H9 (cell line): ENCODE results near the gene SCN3A. TPM values are rescaled to one million over a fixed set of nuclear protein-coding genes. Genes with fewer than 3 reads are reported as not detected.

ENCODE experiments used
- DNase-seq: peaks from one replicate; pipeline ENCODE4 v3.0.0-alpha.2; 2017
- H2AFZ ChIP-seq: one replicate; pipeline ENCODE4 v1.6.1; 2013; ENCODE audit warnings: mild to moderate bottlenecking, low read length, control low read depth, moderate library complexity
- H2AK5ac ChIP-seq: 2 replicates; pipeline ENCODE4 v1.6.1; 2013; ENCODE audit warnings: low read length, control low read depth, mixed read lengths; ENCODE audit not compliant: insufficient read length
- H2BK120ac ChIP-seq: one replicate; pipeline ENCODE4 v1.6.1; 2013; ENCODE audit warnings: low read depth, mild to moderate bottlenecking, low read length, control low read depth, inconsistent platforms; ENCODE audit not compliant: poor library complexity, severe bottlenecking
- H2BK12ac ChIP-seq: 2 replicates; pipeline ENCODE4 v1.6.1; 2013; ENCODE audit warnings: low read length, control low read depth, mixed read lengths, low read depth; ENCODE audit not compliant: insufficient read length
- H2BK15ac ChIP-seq: 2 replicates; pipeline ENCODE4 v1.6.1; 2013; ENCODE audit warnings: low read depth, low read length, control low read depth
- H2BK20ac ChIP-seq: one replicate; pipeline ENCODE4 v1.6.1; 2013; ENCODE audit warnings: low read depth, mild to moderate bottlenecking, low read length, control low read depth, inconsistent platforms; ENCODE audit not compliant: poor library complexity, severe bottlenecking
- H2BK5ac ChIP-seq: 2 replicates; pipeline ENCODE4 v1.6.1; 2013; ENCODE audit warnings: low read length, control low read depth, mixed read lengths; ENCODE audit not compliant: insufficient read length
- H3K14ac ChIP-seq: 2 replicates; pipeline ENCODE4 v1.6.1; 2013; ENCODE audit warnings: low read length, control low read depth; ENCODE audit not compliant: insufficient read depth
- H3K18ac ChIP-seq: 2 replicates; pipeline ENCODE4 v1.6.1; 2013; ENCODE audit warnings: low read depth, mild to moderate bottlenecking, mixed read lengths, low read length, control low read depth; ENCODE audit not compliant: insufficient read length
- H3K23ac ChIP-seq: 2 replicates; pipeline ENCODE4 v1.6.1; 2013; ENCODE audit warnings: low read length, control low read depth, mixed read lengths, low read depth; ENCODE audit not compliant: insufficient read length
- H3K23me2 ChIP-seq: 2 replicates; pipeline ENCODE4 v1.6.1; 2013; ENCODE audit warnings: low read depth, mild to moderate bottlenecking, mixed read lengths, low read length, control low read depth; ENCODE audit not compliant: insufficient read length, poor library complexity, severe bottlenecking
- H3K27ac ChIP-seq: 2 replicates; pipeline ENCODE4 v1.5.1; 2013; ENCODE audit warnings: low read length, control low read depth, mixed read lengths, low read depth; ENCODE audit not compliant: insufficient read length
- H3K27me3 ChIP-seq: 2 replicates; pipeline ENCODE4 v1.6.1; 2013; ENCODE audit warnings: low read length, control low read depth, inconsistent platforms; ENCODE audit not compliant: insufficient read depth
- H3K4ac ChIP-seq: 2 replicates; pipeline ENCODE4 v1.6.1; 2013; ENCODE audit warnings: low read depth, mild to moderate bottlenecking, control low read depth, inconsistent platforms, low read length, moderate library complexity
- H3K4me1 ChIP-seq: 2 replicates; pipeline ENCODE4 v1.6.1; 2013; ENCODE audit warnings: low read length, control low read depth, inconsistent platforms; ENCODE audit not compliant: insufficient read depth
- H3K4me2 ChIP-seq: 2 replicates; pipeline ENCODE4 v1.6.1; 2013; ENCODE audit warnings: low read length, control low read depth, mixed read lengths; ENCODE audit not compliant: insufficient read length, insufficient read depth
- H3K56ac ChIP-seq: 2 replicates; pipeline ENCODE4 v1.6.1; 2013; ENCODE audit warnings: low read depth, mild to moderate bottlenecking, mixed read lengths, low read length, control low read depth; ENCODE audit not compliant: insufficient read length
- H3K79me1 ChIP-seq: 2 replicates; pipeline ENCODE4 v1.6.1; 2013; ENCODE audit warnings: low read depth, mild to moderate bottlenecking, moderate library complexity, low read length, control low read depth, inconsistent platforms; ENCODE audit not compliant: insufficient read depth, poor library complexity, severe bottlenecking
- H3K79me2 ChIP-seq: 2 replicates; pipeline ENCODE4 v1.6.1; 2013; ENCODE audit warnings: low read length, control low read depth, inconsistent platforms; ENCODE audit not compliant: insufficient read depth
- H3K9ac ChIP-seq: 2 replicates; pipeline ENCODE4 v1.6.1; 2013; ENCODE audit warnings: low read length, control low read depth, mixed read lengths; ENCODE audit not compliant: insufficient read length; ENCODE audit errors: extremely low read depth
- H3K9me3 ChIP-seq: one replicate; pipeline ENCODE4 v1.6.1; 2013; ENCODE audit warnings: low read depth, low read length, inconsistent platforms; ENCODE audit not compliant: control insufficient read depth
- H3T11ph ChIP-seq: one replicate; pipeline ENCODE4 v1.6.1; 2013; ENCODE audit warnings: mild to moderate bottlenecking, low read length, control low read depth, inconsistent platforms
- H4K20me1 ChIP-seq: one replicate; pipeline ENCODE4 v1.6.1; 2013; ENCODE audit not compliant: control insufficient read depth, insufficient read length, insufficient read depth
- H4K5ac ChIP-seq: 2 replicates; pipeline ENCODE4 v1.6.1; 2013; ENCODE audit warnings: low read depth, mild to moderate bottlenecking, mixed read lengths, low read length, control low read depth; ENCODE audit not compliant: insufficient read length
- H4K8ac ChIP-seq: replicated peaks from 2 replicates; pipeline ENCODE4 v1.6.1; 2013; ENCODE audit warnings: low read length, control low read depth, mixed read lengths, low read depth; ENCODE audit not compliant: insufficient read length
- H4K91ac ChIP-seq: 2 replicates; pipeline ENCODE4 v1.6.1; 2013; ENCODE audit warnings: low read depth, mild to moderate bottlenecking, moderate library complexity, mixed read lengths, low read length, control low read depth; ENCODE audit not compliant: insufficient read length
- H3K27ac Mint-ChIP-seq, 3 experiments: 2 replicates in 2 of 3; 3 replicates in 1 of 3; pipeline ENCODE4 v1.8.0; 2020 to 2021; ENCODE audit warnings: mixed read lengths in 3 of 3, mild to moderate bottlenecking in 1 of 3, moderate library complexity in 1 of 3
- H3K27me3 Mint-ChIP-seq: 2 replicates; pipeline ENCODE4 v1.8.0; 2021; ENCODE audit warnings: low read depth, mild to moderate bottlenecking, moderate library complexity, mixed read lengths
- H3K36me3 Mint-ChIP-seq, 3 experiments: 2 replicates in 2 of 3; 3 replicates in 1 of 3; pipeline ENCODE4 v1.8.0; 2020 to 2021; ENCODE audit warnings: low read depth in 3 of 3, mixed read lengths in 3 of 3; ENCODE audit not compliant: insufficient read depth in 1 of 3
- H3K4me1 Mint-ChIP-seq, 2 experiments: 2 replicates each; pipeline ENCODE4 v1.8.0; 2020; ENCODE audit warnings: mixed read lengths in 2 of 2
- H3K4me3 Mint-ChIP-seq, 2 experiments: 2 replicates in 1 of 2; 3 replicates in 1 of 2; pipeline ENCODE4 v1.8.0; 2020 to 2021; ENCODE audit warnings: mild to moderate bottlenecking in 2 of 2, mixed read lengths in 2 of 2, moderate library complexity in 1 of 2
- H3K9me3 Mint-ChIP-seq, 2 experiments: 2 replicates in 1 of 2; 3 replicates in 1 of 2; pipeline ENCODE4 v1.8.0; 2020; ENCODE audit warnings: mild to moderate bottlenecking in 2 of 2, mixed read lengths in 2 of 2, moderate library complexity in 1 of 2
- CTCF ChIP-seq: fragments of 200-600 bp; sonication (generic); conservative IDR thresholded peaks from 3 replicates; pipeline ENCODE4 v1.8.0; 2021; ENCODE audit warnings: antibody characterized with exemption, mild to moderate bottlenecking
- WGBS: extraction: QIAGEN DNeasy Blood & Tissue Kit; methylation state at CpG from one replicate; pipeline ENCODE4 v1.1.7; 2013; ENCODE audit warnings: missing lambda C conversion rate, low lambda C conversion rate, mixed read lengths; ENCODE audit not compliant: insufficient read length; ENCODE audit errors: extremely low coverage; 5-methylcytosine and 5-hydroxymethylcytosine counted together
- total RNA-seq: library from RNA; stranded (reverse); gene quantifications from 2 replicates; pipeline ENCODE4 v1.2.1, GENCODE V29; 2021

Gene SCN3A
- total RNA-seq, 1 experiment from 2014 or later = not detected

- no peak for TF ChIP-seq CTCF
- H3K4ac ChIP-seq = no peak overlapping the region
- no peak overlapping the region for H3T11ph ChIP-seq
- Mint-ChIP-seq H3K27ac (no peak overlapping the region), H3K4me3 (no peak overlapping the region), H3K4me1 (peaks cover 0 to 3% of the 10 kb centered on the region in 2 experiments; a peak in 1 of 4 replicates), H3K36me3 (no peaks in the 10 kb centered on the region), H3K27me3 (no peaks in the 10 kb centered on the region), H3K9me3 (no peaks in the 10 kb centered on the region)
- H2AK5ac ChIP-seq = no peak overlapping the region
- no peak overlapping the region for H2BK20ac ChIP-seq
- H2BK120ac ChIP-seq = no peak overlapping the region
- no peak overlapping the region for H3K9ac ChIP-seq
- H4K8ac ChIP-seq = no peak overlapping the region
- H4K91ac ChIP-seq = no peak overlapping the region
- H3K4me2 ChIP-seq = no peak overlapping the region
- no CpG with 5 or more reads among the region's 5 CpGs for WGBS
- DNase-seq = no peak
- H4K20me1 ChIP-seq = no peaks in the 10 kb centered on the region
- no peaks in the 10 kb centered on the region for H3K4me1 ChIP-seq
- no peaks in the 10 kb centered on the region for H3K79me2 ChIP-seq
- no peak overlapping the region for H3K14ac ChIP-seq
- H3K79me1 ChIP-seq = no peaks in the 10 kb centered on the region
- no peak overlapping the region for H3K27ac ChIP-seq
- no peak overlapping the region for H3K56ac ChIP-seq
- H2AFZ ChIP-seq = no peak overlapping the region
- H2BK5ac ChIP-seq = no peak overlapping the region
- H3K9me3 ChIP-seq = no peaks in the 10 kb centered on the region
- no peak overlapping the region for H2BK15ac ChIP-seq
- no peak overlapping the region for H4K5ac ChIP-seq
- no peak overlapping the region for H2BK12ac ChIP-seq
- no peak overlapping the region for H3K18ac ChIP-seq
- no peak overlapping the region for H3K23ac ChIP-seq
- no peaks in the 10 kb centered on the region for H3K23me2 ChIP-seq
- no peaks in the 10 kb centered on the region for H3K27me3 ChIP-seq
These were observed 54.4 kb downstream of the SCN3A start for GRCh38 chr2:165149439-165149838.
